ENCODE measurements around the gene CCDC196.

CCDC196 gene

GRCh38 chr14:66485029-66485428, 1.1 kb upstream of the CCDC196 start:
- Histone ChIP-seq H3K9me3 (no peaks in the 10 kb centered on the region), H3K4me1 (peaks cover 8% of the 10 kb centered on the region; the same call in 1 of the 2 replicates), H3K4me3 (ENCODE audit: low read depth, low read length) (no peak overlapping the region), H3K27me3 (no peaks in the 10 kb centered on the region), H3K36me3 (no peaks in the 10 kb centered on the region)
- DNase-seq: no peak
- TF ChIP-seq CTCF (IDR thresholded peaks at IDR 0.05; ENCODE audit: low read depth, low read length): no peak

- TF ChIP-seq CTCF (IDR thresholded peaks at IDR 0.05; ENCODE audit: low read depth, low read length): no peak
Measured at GRCh38 chr14:66487164-66487563, 993 bp downstream of the CCDC196 start.

GRCh38 chr14:66490143-66491111, 4.3 kb downstream of the CCDC196 start:
- DNase-seq: peak; percentile 19
- TF ChIP-seq CTCF (IDR thresholded peaks at IDR 0.05; ENCODE audit: low read depth, low read length): no peak
- Histone ChIP-seq H3K4me3 (ENCODE audit: low read depth, low read length) (no peak overlapping the region), H3K4me1 (peaks cover 21% of the 10 kb centered on the region), H3K27me3 (no peaks in the 10 kb centered on the region), H3K36me3 (no peaks in the 10 kb centered on the region), H3K9me3 (no peaks in the 10 kb centered on the region)

More at GRCh38 chr14:66487164-66487563, 993 bp downstream of the CCDC196 start:
- Histone ChIP-seq H3K9me3 (no peaks in the 10 kb centered on the region), H3K4me3 (ENCODE audit: low read depth, low read length) (no peak overlapping the region), H3K27me3 (no peaks in the 10 kb centered on the region), H3K36me3 (no peaks in the 10 kb centered on the region), H3K4me1 (peaks cover 21% of the 10 kb centered on the region)
- no peak for DNase-seq

- no peak for DNase-seq
- peaks cover 21% of the 10 kb centered on the region for H3K4me1 ChIP-seq
- no peak overlapping the region for H3K4me3 ChIP-seq (ENCODE audit: low read depth, low read length)
- no peaks in the 10 kb centered on the region for H3K9me3 ChIP-seq
- H3K36me3 ChIP-seq: no peaks in the 10 kb centered on the region
- no peak for TF ChIP-seq CTCF (IDR thresholded peaks at IDR 0.05; ENCODE audit: low read depth, low read length)
- H3K27me3 ChIP-seq: no peaks in the 10 kb centered on the region
Measured at GRCh38 chr14:66493750-66494149, 7.6 kb downstream of the CCDC196 start.

- peak; percentile 52 for DNase-seq
- H3K27me3 ChIP-seq: no peaks in the 10 kb centered on the region
Measured at GRCh38 chr14:66495218-66496098, 9.3 kb downstream of the CCDC196 start.

More at GRCh38 chr14:66495218-66496098, 9.3 kb downstream of the CCDC196 start:
- TF ChIP-seq CTCF (IDR thresholded peaks at IDR 0.05; ENCODE audit: low read depth, low read length): peak; percentile 92
- Histone ChIP-seq H3K4me3 (ENCODE audit: low read depth, low read length) (peak overlapping the region; percentile 30), H3K36me3 (no peaks in the 10 kb centered on the region), H3K9me3 (no peaks in the 10 kb centered on the region), H3K4me1 (peaks cover 20% of the 10 kb centered on the region)

All from BE2C (cell line).